SIG-M5 (cell line): ENCODE measurements around the gene ACADL.

Experiments used
- DNase-seq: peaks from one replicate; lab custom pipeline; 2025; lab: John Stamatoyannopoulos, UW

The ACADL gene

GRCh38 chr2:210224941-210225672, at the start of gene ACADL:
ACADL (minus strand) TSS chr2:210225447; CDS start chr2:210225263, 184 bp downstream.
- no peak for DNase-seq

- no peak for DNase-seq
Measured at GRCh38 chr2:210271300-210271699, 46.1 kb upstream of the ACADL start.

GRCh38 chr2:210269148-210269547, 43.9 kb upstream of the ACADL start:
- no peak for DNase-seq

- DNase-seq: no peak
Measured at GRCh38 chr2:210268281-210268680, 43.0 kb upstream of the ACADL start.

- no peak for DNase-seq
Measured at GRCh38 chr2:210267698-210268097, 42.5 kb upstream of the ACADL start.

GRCh38 chr2:210264282-210264681, 39.0 kb upstream of the ACADL start:
- no peak for DNase-seq

- DNase-seq: no peak
Measured at GRCh38 chr2:210263841-210264240, 38.6 kb upstream of the ACADL start.

GRCh38 chr2:210262036-210262435, 36.8 kb upstream of the ACADL start:
- no peak for DNase-seq

GRCh38 chr2:210259687-210260086, 34.4 kb upstream of the ACADL start:
- no peak for DNase-seq

GRCh38 chr2:210252699-210253606, 27.7 kb upstream of the ACADL start:
- no peak for DNase-seq

- DNase-seq: no peak
Measured at GRCh38 chr2:210250622-210251021, 25.4 kb upstream of the ACADL start.

GRCh38 chr2:210233487-210233886, 8.2 kb upstream of the ACADL start:
- no peak for DNase-seq

GRCh38 chr2:210230984-210231383, 5.7 kb upstream of the ACADL start:
- DNase-seq: no peak

GRCh38 chr2:210230518-210230917, 5.3 kb upstream of the ACADL start:
- no peak for DNase-seq

- DNase-seq: no peak
Measured at GRCh38 chr2:210228586-210228985, 3.3 kb upstream of the ACADL start.

GRCh38 chr2:210227290-210228088, 2.2 kb upstream of the ACADL start:
- no peak for DNase-seq

- DNase-seq: no peak
Measured at GRCh38 chr2:210226223-210226622, 976 bp upstream of the ACADL start.

- DNase-seq: no peak
Measured at GRCh38 chr2:210224591-210224940, 681 bp downstream of the ACADL start.

GRCh38 chr2:210215120-210215519, 10.1 kb downstream of the ACADL start:
- no peak for DNase-seq

- no peak for DNase-seq
Measured at GRCh38 chr2:210210185-210210584, 15.1 kb downstream of the ACADL start.

GRCh38 chr2:210207929-210208328, 17.3 kb downstream of the ACADL start:
- DNase-seq: no peak

- DNase-seq: no peak
Measured at GRCh38 chr2:210203558-210203957, 21.7 kb downstream of the ACADL start.
